ENCODE measurements around the gene NUDT19.
A peak's percentile ranks its signal among the peaks of the same experiment; 100 is the strongest.
"Not testable (repeated sequence)": the region's sequence is repeated elsewhere in the genome, so short reads cannot be mapped to it uniquely, and the experiment has no call there.

The NUDT19 gene

DNA sequence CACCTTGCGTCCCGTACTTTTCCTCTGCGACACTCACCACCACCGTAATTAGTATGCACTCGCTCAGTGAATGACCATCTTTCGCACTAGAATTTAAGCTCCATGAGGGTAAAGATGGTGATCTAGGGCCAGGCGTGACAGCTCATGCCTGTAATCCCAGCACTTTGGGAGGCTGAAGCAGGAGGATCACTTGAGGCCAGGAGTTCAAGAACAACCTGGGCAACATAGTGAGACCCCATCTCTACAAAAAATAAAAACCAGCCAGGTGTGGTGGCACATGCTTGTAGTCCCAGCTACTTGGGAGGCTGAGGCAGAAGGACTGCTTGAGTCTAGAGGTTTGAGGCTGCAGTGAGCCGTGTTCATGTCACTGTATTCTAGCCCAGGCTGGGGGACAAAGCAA lies 35.2 kb upstream of the NUDT19 start:
- not testable (repeated sequence) for H3K4me3 ChIP-seq (ENCODE audit: low read depth in 1 of 5, low read length in 5 of 5); H3K9ac ChIP-seq (ENCODE audit: low read length in 5 of 5); H3K27me3 ChIP-seq (ENCODE audit: control insufficient read depth in 5 of 5, insufficient read depth in 4 of 5, low read length in 5 of 5); H3K9me3 ChIP-seq (ENCODE audit: control insufficient read depth in 5 of 5, low read length in 5 of 5); H3K27ac ChIP-seq (ENCODE audit: low read depth, low read length)
- Histone ChIP-seq H3K4me1 (ENCODE audit: control insufficient read depth in 5 of 5, insufficient read depth in 5 of 5, low read length in 5 of 5) (peaks cover 0 to 25% (median 20%) of the 10 kb centered on the region in 5 donors), H3K36me3 (ENCODE audit: control insufficient read depth in 5 of 5, insufficient read depth in 5 of 5, low read length in 5 of 5) (peaks cover 0 to 35% (median 23%) of the 10 kb centered on the region in 5 donors)

DNA sequence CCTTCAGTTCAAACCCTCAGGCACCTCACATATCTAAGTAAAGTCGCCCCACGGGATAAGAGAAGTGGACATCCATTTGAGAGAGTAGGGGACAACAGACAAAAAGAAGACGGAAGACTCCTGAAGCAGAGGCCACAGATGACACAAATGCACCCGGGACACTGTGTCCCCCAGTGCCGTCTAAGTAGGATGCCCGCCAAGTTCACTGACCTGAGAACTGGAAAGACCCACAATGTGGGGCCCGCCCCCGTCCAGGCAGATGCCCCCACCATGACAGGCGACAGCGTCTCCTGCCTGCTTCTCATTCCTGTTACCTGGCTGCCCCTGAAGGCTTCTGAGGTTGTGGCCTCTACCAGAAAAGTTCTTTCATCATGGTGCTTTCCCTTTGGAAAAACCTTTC lies 33.5 kb upstream of the NUDT19 start:
- Histone ChIP-seq H3K36me3 (ENCODE audit: control insufficient read depth in 5 of 5, insufficient read depth in 5 of 5, low read length in 5 of 5) (peaks cover 0 to 35% (median 23%) of the 10 kb centered on the region in 5 donors), H3K9me3 (ENCODE audit: control insufficient read depth in 5 of 5, low read length in 5 of 5) (no peaks in the 10 kb centered on the region), H3K27me3 (ENCODE audit: control insufficient read depth in 5 of 5, insufficient read depth in 4 of 5, low read length in 5 of 5) (no peaks in the 10 kb centered on the region), H3K4me1 (ENCODE audit: control insufficient read depth in 5 of 5, insufficient read depth in 5 of 5, low read length in 5 of 5) (peaks cover 0 to 15% (median 3%) of the 10 kb centered on the region in 5 donors), H3K9ac (ENCODE audit: low read length in 5 of 5) (no peak overlapping the region), H3K4me3 (ENCODE audit: low read depth in 1 of 5, low read length in 5 of 5) (no peak overlapping the region), H3K27ac (ENCODE audit: low read depth, low read length) (no peak overlapping the region)

GRCh38 chr19:32658527-32658926 lies 33.1 kb upstream of the NUDT19 start:
- Histone ChIP-seq H3K27me3 (ENCODE audit: control insufficient read depth in 5 of 5, insufficient read depth in 4 of 5, low read length in 5 of 5) (no peaks in the 10 kb centered on the region), H3K9ac (ENCODE audit: low read length in 5 of 5) (no peak overlapping the region), H3K36me3 (ENCODE audit: control insufficient read depth in 5 of 5, insufficient read depth in 5 of 5, low read length in 5 of 5) (peaks cover 0 to 35% (median 23%) of the 10 kb centered on the region in 5 donors)

DNA sequence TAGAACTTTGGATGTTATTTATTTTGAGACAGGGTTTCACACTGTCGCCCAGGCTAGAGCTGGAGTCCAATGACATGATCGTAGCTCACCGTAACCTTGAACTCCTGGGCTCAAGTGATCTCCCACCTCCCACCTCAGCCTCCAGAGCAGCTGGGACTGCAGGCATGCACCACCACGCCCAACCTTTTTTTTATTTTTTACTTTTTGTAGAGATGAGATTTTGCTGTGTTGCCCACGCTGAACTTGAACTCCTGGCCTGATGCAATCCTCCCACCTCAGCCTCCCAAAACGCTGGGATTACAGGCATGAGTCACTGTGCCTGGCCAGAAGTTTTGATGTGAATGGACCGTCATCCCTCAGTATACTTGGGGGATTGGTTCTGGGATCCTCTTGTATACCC lies 30.3 kb upstream of the NUDT19 start:
- H3K9ac ChIP-seq (ENCODE audit: low read length in 5 of 5): no peak overlapping the region
- no peaks in the 10 kb centered on the region for H3K27me3 ChIP-seq (ENCODE audit: control insufficient read depth in 5 of 5, insufficient read depth in 4 of 5, low read length in 5 of 5)
- H3K9me3 ChIP-seq (ENCODE audit: control insufficient read depth in 5 of 5, low read length in 5 of 5): no peaks in the 10 kb centered on the region
- no peak overlapping the region for H3K27ac ChIP-seq (ENCODE audit: low read depth, low read length)
- H3K36me3 ChIP-seq (ENCODE audit: control insufficient read depth in 5 of 5, insufficient read depth in 5 of 5, low read length in 5 of 5): peaks cover 0 to 16% (median 10%) of the 10 kb centered on the region in 5 donors
- no peak overlapping the region for H3K4me3 ChIP-seq (ENCODE audit: low read depth in 1 of 5, low read length in 5 of 5)
- peaks cover 0 to 12% (median 0%) of the 10 kb centered on the region in 5 donors for H3K4me1 ChIP-seq (ENCODE audit: control insufficient read depth in 5 of 5, insufficient read depth in 5 of 5, low read length in 5 of 5)

More at GRCh38 chr19:32658527-32658926, 33.1 kb upstream of the NUDT19 start:
- peaks cover 0 to 12% (median 0%) of the 10 kb centered on the region in 5 donors for H3K4me1 ChIP-seq (ENCODE audit: control insufficient read depth in 5 of 5, insufficient read depth in 5 of 5, low read length in 5 of 5)
- H3K4me3 ChIP-seq (ENCODE audit: low read depth in 1 of 5, low read length in 5 of 5): no peak overlapping the region
- H3K9me3 ChIP-seq (ENCODE audit: control insufficient read depth in 5 of 5, low read length in 5 of 5): no peaks in the 10 kb centered on the region
- H3K27ac ChIP-seq (ENCODE audit: low read depth, low read length): no peak overlapping the region

DNA sequence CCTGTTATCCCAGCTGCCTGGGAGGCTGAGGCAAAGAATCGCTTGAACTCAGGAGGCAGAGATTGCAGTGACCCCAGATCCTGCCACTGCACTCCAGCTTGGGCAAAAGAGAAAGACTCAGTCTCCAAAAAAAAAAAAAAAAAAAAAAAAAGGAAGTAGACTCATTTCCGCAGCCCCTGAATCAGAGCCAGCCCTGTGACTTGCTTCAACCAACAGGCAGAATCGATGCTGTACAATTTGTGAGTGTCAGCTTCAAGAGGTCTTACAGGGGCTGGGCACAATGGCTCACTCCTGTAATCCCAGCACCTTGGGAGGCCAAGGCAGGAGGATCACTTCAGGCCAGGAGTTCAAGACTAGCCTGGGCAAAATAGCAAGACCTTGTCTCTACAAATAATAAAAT lies 29.4 kb upstream of the NUDT19 start:
- Histone ChIP-seq H3K27ac (ENCODE audit: low read depth, low read length) (no peak overlapping the region), H3K4me3 (ENCODE audit: low read depth in 1 of 5, low read length in 5 of 5) (no peak overlapping the region), H3K9ac (ENCODE audit: low read length in 5 of 5) (no peak overlapping the region), H3K27me3 (ENCODE audit: control insufficient read depth in 5 of 5, insufficient read depth in 4 of 5, low read length in 5 of 5) (no peaks in the 10 kb centered on the region), H3K36me3 (ENCODE audit: control insufficient read depth in 5 of 5, insufficient read depth in 5 of 5, low read length in 5 of 5) (peaks cover 0 to 16% (median 13%) of the 10 kb centered on the region in 5 donors), H3K9me3 (ENCODE audit: control insufficient read depth in 5 of 5, low read length in 5 of 5) (no peaks in the 10 kb centered on the region), H3K4me1 (ENCODE audit: control insufficient read depth in 5 of 5, insufficient read depth in 5 of 5, low read length in 5 of 5) (peaks cover 0 to 12% (median 0%) of the 10 kb centered on the region in 5 donors)

DNA sequence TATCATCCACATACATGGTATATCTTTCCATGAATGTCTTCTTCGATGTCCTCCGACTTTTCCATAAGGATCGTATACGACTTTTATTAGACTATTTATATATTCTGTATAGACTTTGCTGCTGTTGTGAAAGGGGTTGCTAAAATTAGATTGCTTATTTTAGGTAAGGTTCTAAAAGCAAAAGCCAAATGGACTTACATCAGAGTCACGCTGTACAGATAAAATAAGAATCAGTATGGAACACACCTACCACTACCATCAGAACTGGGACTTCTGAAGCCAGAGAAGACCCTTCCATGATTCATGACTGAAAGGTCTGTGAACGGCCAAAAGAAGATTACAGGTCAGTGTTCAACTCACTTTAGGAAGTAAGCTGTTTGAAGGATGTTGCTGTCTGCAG lies 25.5 kb upstream of the NUDT19 start:
- no peaks in the 10 kb centered on the region for H3K9me3 ChIP-seq (ENCODE audit: control insufficient read depth in 5 of 5, low read length in 5 of 5)
- H3K9ac ChIP-seq (ENCODE audit: low read length in 5 of 5): no peak overlapping the region

DNA sequence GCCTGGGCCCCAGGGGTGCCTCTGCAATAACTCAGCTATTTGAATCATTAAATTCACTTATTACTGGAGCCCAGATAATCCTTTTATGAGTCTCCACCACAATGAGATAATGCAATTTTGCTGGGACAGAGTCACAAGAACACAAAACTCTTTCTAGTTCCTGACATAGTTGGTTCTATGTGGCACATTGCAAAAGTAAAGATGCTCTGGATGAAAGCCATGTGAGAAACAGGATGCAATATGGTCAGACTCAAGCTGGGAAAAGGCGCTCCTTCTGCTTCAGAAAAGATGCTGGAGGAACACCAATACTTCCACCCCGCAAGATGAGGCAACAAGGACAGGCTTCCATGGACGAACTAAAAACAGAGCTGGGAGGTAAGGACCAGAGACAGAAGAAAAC lies 22.3 kb upstream of the NUDT19 start:
- H3K9me3 ChIP-seq (ENCODE audit: control insufficient read depth in 5 of 5, low read length in 5 of 5): no peaks in the 10 kb centered on the region
- no peak overlapping the region for H3K27ac ChIP-seq (ENCODE audit: low read depth, low read length)
- peaks cover 10 to 25% (median 20%) of the 10 kb centered on the region in 5 donors for H3K4me1 ChIP-seq (ENCODE audit: control insufficient read depth in 5 of 5, insufficient read depth in 5 of 5, low read length in 5 of 5)
- H3K9ac ChIP-seq (ENCODE audit: low read length in 5 of 5): no peak overlapping the region
- no peak overlapping the region for H3K4me3 ChIP-seq (ENCODE audit: low read depth in 1 of 5, low read length in 5 of 5)
- no peaks in the 10 kb centered on the region for H3K27me3 ChIP-seq (ENCODE audit: control insufficient read depth in 5 of 5, insufficient read depth in 4 of 5, low read length in 5 of 5)
- peaks cover 0 to 5% (median 3%) of the 10 kb centered on the region in 5 donors for H3K36me3 ChIP-seq (ENCODE audit: control insufficient read depth in 5 of 5, insufficient read depth in 5 of 5, low read length in 5 of 5)

More for the DNA sequence above, 25.5 kb upstream of the NUDT19 start:
- no peaks in the 10 kb centered on the region for H3K27me3 ChIP-seq (ENCODE audit: control insufficient read depth in 5 of 5, insufficient read depth in 4 of 5, low read length in 5 of 5)
- H3K36me3 ChIP-seq (ENCODE audit: control insufficient read depth in 5 of 5, insufficient read depth in 5 of 5, low read length in 5 of 5): peaks cover 0 to 5% (median 3%) of the 10 kb centered on the region in 5 donors
- no peak overlapping the region for H3K4me3 ChIP-seq (ENCODE audit: low read depth in 1 of 5, low read length in 5 of 5)
- peaks cover 0 to 6% (median 0%) of the 10 kb centered on the region in 5 donors for H3K4me1 ChIP-seq (ENCODE audit: control insufficient read depth in 5 of 5, insufficient read depth in 5 of 5, low read length in 5 of 5)
- no peak overlapping the region for H3K27ac ChIP-seq (ENCODE audit: low read depth, low read length)

DNA sequence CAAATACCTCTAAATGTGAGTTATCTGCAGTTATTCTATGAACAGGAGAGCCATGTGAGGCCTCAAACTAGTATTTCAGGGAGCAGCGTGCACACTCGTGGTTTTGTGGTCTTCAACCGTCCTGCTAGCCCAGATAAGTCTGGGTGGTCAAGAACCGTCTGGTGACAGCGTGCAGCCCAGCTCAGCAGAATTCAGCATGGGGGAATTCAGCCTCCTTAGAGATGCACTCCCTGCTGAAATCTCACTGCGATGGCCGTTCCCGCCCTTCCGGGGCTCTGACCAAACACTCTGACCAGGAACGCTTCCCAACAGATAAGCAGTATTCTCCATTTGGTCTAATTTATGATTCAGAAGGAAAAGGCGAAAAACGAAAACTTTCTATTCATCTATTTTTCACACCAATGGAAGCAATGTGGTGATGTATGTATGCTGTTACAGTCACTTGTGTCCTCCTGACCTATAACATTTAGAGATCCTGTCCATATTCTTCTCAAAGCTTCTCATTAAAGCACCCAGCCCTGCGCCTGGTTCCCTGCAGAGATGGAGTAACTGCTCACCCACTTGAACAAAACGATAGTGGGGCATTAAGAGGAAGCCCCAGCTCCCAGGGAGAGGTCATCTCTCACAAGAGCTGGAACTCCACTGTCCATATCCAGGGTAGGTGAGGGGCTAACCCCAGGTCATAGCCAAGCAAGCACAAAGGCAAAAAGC lies 19.6 kb upstream of the NUDT19 start:
- H3K4me3 ChIP-seq (ENCODE audit: low read depth in 1 of 5, low read length in 5 of 5): no peak overlapping the region
- no peak overlapping the region for H3K27ac ChIP-seq (ENCODE audit: low read depth, low read length)
- H3K4me1 ChIP-seq (ENCODE audit: control insufficient read depth in 5 of 5, insufficient read depth in 5 of 5, low read length in 5 of 5): peaks cover 10 to 47% (median 33%) of the 10 kb centered on the region in 5 donors
- no peak overlapping the region for H3K9ac ChIP-seq (ENCODE audit: low read length in 5 of 5)
- H3K36me3 ChIP-seq (ENCODE audit: control insufficient read depth in 5 of 5, insufficient read depth in 5 of 5, low read length in 5 of 5): peaks cover 0 to 2% (median under 1%) of the 10 kb centered on the region in 5 donors
- H3K27me3 ChIP-seq (ENCODE audit: control insufficient read depth in 5 of 5, insufficient read depth in 4 of 5, low read length in 5 of 5): peaks cover 3 to 11% (median 5%) of the 10 kb centered on the region in 5 donors
- H3K9me3 ChIP-seq (ENCODE audit: control insufficient read depth in 5 of 5, low read length in 5 of 5): no peaks in the 10 kb centered on the region

DNA sequence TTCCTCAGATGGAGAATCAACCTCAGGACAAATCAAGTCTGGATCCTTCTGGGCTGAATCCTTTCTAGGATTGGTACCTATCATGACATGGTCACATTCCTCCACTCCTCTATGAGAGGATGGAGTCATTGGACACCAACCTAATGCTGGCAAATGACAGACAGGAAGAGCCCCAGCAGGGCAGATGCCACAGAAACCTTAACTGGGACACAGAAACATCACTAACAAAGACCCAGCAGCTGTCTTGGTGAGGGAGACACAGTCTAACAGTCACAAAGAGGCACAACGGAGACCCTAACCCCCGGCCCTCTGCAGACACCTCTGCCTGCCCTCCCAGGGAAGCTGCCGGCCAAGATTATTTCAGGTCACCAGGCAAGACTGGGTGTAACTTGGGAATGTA lies 18.8 kb upstream of the NUDT19 start:
- Histone ChIP-seq H3K4me3 (ENCODE audit: low read depth in 1 of 5, low read length in 5 of 5) (no peak overlapping the region), H3K9me3 (ENCODE audit: control insufficient read depth in 5 of 5, low read length in 5 of 5) (no peaks in the 10 kb centered on the region), H3K27ac (ENCODE audit: low read depth, low read length) (no peak overlapping the region), H3K27me3 (ENCODE audit: control insufficient read depth in 5 of 5, insufficient read depth in 4 of 5, low read length in 5 of 5) (peaks cover 3 to 12% (median 6%) of the 10 kb centered on the region in 5 donors), H3K36me3 (ENCODE audit: control insufficient read depth in 5 of 5, insufficient read depth in 5 of 5, low read length in 5 of 5) (no peaks in the 10 kb centered on the region), H3K4me1 (ENCODE audit: control insufficient read depth in 5 of 5, insufficient read depth in 5 of 5, low read length in 5 of 5) (peaks cover 10 to 50% (median 33%) of the 10 kb centered on the region in 5 donors), H3K9ac (ENCODE audit: low read length in 5 of 5) (peak overlapping the region in 2 of 5 donors; percentile 19 to 38)

- peaks cover 3 to 12% (median 6%) of the 10 kb centered on the region in 5 donors for H3K27me3 ChIP-seq (ENCODE audit: control insufficient read depth in 5 of 5, insufficient read depth in 4 of 5, low read length in 5 of 5)
- H3K9ac ChIP-seq (ENCODE audit: low read length in 5 of 5): peak overlapping the region in 1 of 5 donors; percentile 19
- peak overlapping the region in 1 of 5 donors; percentile 93 for H3K4me3 ChIP-seq (ENCODE audit: low read depth in 1 of 5, low read length in 5 of 5)
Measured at GRCh38 chr19:32673573-32673972, 18.0 kb upstream of the NUDT19 start.

More at GRCh38 chr19:32673573-32673972, 18.0 kb upstream of the NUDT19 start:
- no peaks in the 10 kb centered on the region for H3K9me3 ChIP-seq (ENCODE audit: control insufficient read depth in 5 of 5, low read length in 5 of 5)
- H3K36me3 ChIP-seq (ENCODE audit: control insufficient read depth in 5 of 5, insufficient read depth in 5 of 5, low read length in 5 of 5): no peaks in the 10 kb centered on the region
- no peak overlapping the region for H3K27ac ChIP-seq (ENCODE audit: low read depth, low read length)
- H3K4me1 ChIP-seq (ENCODE audit: control insufficient read depth in 5 of 5, insufficient read depth in 5 of 5, low read length in 5 of 5): peaks cover 10 to 50% (median 33%) of the 10 kb centered on the region in 5 donors

Measured in subcutaneous abdominal adipose tissue (tissue), 5 donors.